Articular chondrocyte of knee joint (primary cell): ENCODE results near the gene APOL2. TPM values are rescaled to one million over a fixed set of nuclear protein-coding genes. Genes with fewer than 3 reads are reported as not detected.

Source experiments
- small RNA-seq: library from RNA; depleted of rRNA; stranded (forward); fragments of <200 nt; gene quantifications from one replicate; pipeline ENCODE3, GENCODE V24; 2012
- total RNA-seq: library from RNA; depleted of rRNA; stranded (reverse); fragments of >200 nt; gene quantifications from 2 replicates; pipeline ENCODE4 v1.2.3, GENCODE V29; 2012

The APOL2 gene, protein sequence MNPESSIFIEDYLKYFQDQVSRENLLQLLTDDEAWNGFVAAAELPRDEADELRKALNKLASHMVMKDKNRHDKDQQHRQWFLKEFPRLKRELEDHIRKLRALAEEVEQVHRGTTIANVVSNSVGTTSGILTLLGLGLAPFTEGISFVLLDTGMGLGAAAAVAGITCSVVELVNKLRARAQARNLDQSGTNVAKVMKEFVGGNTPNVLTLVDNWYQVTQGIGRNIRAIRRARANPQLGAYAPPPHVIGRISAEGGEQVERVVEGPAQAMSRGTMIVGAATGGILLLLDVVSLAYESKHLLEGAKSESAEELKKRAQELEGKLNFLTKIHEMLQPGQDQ
- 62.3 TPM in 2 replicates for total RNA-seq

DNA sequence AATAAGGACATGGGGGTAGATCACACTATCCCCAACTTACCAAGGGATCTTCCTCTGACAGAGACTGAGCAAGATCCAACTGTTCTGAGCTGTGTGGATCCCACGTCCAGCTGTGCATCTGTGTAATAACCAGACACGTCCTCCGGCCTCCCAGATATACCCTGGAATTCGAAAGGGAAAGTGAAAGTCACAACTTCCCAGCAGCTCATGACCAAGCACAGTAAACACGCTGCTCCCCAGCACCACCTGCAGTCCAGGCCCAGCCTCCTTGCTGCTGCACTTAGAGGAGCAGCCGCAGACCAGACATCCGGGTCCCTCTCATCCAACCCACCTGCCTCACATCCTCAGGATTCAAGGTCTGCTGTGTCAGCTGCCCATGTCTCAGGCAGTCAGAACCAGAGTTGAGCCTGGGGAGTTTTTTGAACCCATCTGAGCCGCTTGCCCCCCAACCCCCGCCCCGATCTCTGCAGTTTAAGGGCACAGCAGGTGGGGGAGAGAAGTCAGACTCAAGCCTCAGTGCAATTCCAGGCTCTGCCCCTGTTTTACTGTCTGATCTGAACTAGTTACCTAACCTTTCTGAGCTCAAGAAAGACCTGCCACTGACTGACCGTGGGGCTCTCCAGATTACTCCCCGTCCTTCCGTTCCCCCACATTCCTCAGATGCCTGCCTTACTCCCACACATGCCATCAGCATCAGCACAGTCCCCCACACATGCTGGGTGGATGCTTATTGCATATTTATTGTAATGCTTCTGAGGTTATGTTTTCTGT, at the start of gene APOL2:
APOL2 (minus strand) TSS at position 127 of the 771 bp plus-strand sequence. CDS start 6,365 bp downstream, outside the sequence.

DNA sequence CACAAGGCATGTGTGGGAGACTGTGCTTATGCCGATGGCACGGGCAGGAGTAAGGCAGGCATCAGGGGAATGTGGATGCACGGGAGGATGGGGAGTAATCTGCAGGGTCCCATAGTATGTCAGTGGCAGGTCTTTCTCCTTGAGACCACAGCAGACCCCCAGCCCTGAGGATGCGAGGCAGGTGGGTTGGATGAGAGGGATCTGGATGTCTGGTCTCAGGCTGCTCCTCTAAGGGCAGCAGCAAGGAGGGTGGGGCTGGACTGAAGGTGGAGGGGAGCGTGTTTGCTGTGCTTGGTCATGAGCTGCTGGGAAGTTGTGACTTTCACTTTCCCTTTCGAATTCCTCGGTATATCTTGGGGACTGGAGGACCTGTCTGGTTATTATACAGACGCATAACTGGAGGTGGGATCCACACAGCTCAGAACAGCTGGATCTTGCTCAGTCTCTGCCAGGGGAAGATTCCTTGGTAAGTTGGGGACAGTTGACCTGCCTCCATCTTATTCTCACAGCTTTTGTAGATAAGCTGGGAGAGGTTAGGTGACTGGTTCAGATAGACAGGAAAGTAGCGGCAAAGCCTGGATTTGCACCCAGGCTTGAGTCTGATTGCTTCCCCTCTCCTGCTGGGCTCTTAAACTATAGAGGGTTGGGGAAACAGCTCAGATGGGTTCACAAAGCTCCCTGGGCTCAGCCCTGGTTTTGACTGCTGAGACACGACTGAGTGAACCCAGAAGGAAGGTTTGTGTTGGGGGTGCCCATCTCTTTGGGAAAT, 13.6 kb upstream of the APOL2 start, which contains the start of gene APOL1:
APOL1 (plus strand) TSS at position 380 of the 769 bp plus-strand sequence. CDS start 1,823 bp downstream, outside the sequence.

DNA sequence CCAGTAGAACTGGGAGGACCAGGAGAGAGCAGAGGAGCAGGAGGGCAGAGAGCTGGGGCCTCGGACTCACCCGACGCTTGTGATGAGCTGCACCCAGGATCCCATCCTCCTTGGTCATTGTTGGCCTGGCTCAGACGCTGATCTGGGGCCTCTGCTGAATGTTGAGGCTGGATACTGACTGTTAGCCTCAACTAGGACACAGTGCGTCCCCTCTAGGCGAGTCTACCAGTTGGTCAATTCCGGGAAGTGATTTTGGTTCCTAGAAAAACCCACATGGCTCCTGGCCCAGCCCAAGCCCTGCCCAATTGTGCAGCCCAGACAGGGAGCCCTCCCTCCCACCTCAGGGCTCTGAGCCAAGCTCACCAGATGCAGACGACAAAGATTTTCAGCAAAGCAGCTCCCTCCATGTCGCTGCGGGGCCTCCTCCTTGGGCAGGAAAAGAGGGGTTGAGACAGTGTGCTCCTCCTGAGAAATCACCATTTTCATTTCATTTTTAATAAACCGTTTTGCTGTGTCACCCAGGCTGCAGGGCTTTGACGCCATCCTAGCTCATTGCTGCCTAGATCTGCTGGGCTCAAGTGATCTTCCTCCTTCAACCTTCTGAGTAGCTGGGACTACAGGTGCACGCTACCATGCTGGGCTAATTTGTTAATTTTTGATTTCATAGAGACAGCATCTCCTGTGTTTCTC, 37.6 kb downstream of the APOL2 start, which contains the start of gene APOL4:
APOL4 (minus strand) TSS at position 180 of the 690 bp plus-strand sequence; CDS start at position 105, 75 bp downstream.

Small RNA genes lying within 50 kb of the gene (small RNA-seq; reads per million reads assigned to genes)
- not detected for gene MIR6819

Other genes with a start within 250 kb of the APOL2 start
- gene RBFOX2, start 210.7 kb downstream of the APOL2 start, total RNA-seq: 175 and 190 TPM in 2 replicates
- 37.0 and 39.8 TPM in 2 replicates for gene APOL3, start 78.8 kb downstream of the APOL2 start, total RNA-seq
- 0.11 and 0.52 TPM in 2 replicates for gene APOL4, start 37.7 kb downstream of the APOL2 start, total RNA-seq
- 29.0 and 33.4 TPM in 2 replicates for gene APOL1, start 13.6 kb upstream of the APOL2 start, total RNA-seq
- gene MYH9, start 148.4 kb upstream of the APOL2 start, total RNA-seq: 502 and 538 TPM in 2 replicates
- gene TXN2, start 242.1 kb upstream of the APOL2 start, total RNA-seq: 34.6 and 36.6 TPM in 2 replicates